ENCODE data around the gene CHCHD6.

CHCHD6 gene

DNA sequence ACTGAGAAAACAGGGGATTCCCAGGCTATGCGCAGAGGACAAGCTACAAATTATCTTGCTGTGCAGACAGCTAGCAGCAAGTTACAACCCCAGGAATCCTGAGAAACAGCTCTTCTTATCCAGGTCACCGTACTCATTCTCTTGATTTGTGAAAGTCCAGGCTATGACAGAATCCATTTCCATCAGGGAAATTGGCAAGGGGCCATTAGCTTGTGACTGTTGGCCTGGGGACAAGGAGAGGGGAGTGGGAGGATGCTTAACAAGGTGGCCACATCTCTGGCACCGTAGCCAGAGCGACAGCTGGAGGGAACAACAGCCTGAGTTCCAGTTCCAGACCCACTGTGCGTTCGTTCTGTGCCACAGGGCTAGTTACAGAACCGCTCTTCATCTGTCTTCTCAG is 233.9 kb downstream of the CHCHD6 start:
- Mint-ChIP-seq H3K4me1 (ENCODE audit: low read depth) (no peaks in the 10 kb centered on the region), H3K36me3 (ENCODE audit: low read depth) (peaks cover 2% of the 10 kb centered on the region), H3K9me3 (no peaks in the 10 kb centered on the region), H3K27me3 (no peaks in the 10 kb centered on the region), H3K4me3 (no peak overlapping the region), H3K27ac (no peak overlapping the region)
- DNase-seq, result no peak

DNA sequence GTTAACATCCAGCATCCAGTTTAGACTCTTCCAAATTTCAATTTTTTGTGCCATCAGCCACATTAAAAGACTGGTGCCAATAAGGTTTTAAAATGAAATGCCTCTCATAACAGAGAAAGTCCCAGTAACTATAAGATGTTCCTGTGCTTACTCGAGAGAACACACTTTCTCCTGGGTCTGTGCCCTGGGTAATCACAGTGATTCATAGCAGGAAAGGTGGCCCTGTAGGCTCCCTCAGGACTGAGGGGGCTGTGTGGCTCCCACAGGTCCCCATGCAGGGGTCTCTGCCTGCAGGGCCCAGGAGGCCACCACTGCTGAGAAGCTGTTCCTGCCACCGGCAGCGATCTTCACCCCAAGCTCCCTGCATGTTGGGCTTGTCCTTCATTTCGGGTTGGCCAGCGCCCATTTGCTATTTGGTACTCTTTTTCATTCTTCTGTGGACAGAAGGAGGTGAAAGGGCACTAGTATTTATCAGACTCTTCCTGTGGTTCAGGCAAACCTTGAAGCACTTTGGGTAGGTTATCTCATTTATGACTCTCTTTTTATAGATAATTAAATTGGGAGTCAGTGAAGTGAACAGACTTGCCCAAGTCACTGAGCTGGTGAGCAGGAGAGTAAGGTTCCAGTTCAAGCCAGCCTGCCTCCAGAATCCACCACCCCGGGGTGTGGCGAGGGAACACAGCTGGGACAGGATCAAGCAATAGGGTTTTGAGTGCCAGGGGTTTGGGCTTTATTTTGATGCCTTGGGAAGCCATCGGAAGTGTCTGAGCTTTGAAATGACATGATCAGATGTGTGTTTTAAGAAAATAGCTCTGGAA is 234.7 kb downstream of the CHCHD6 start:
- Mint-ChIP-seq H3K27me3 (no peaks in the 10 kb centered on the region), H3K4me1 (ENCODE audit: low read depth) (no peaks in the 10 kb centered on the region), H3K27ac (no peak overlapping the region), H3K9me3 (no peaks in the 10 kb centered on the region), H3K36me3 (ENCODE audit: low read depth) (peaks cover 2% of the 10 kb centered on the region), H3K4me3 (no peak overlapping the region)
- DNase-seq, result no peak

DNA sequence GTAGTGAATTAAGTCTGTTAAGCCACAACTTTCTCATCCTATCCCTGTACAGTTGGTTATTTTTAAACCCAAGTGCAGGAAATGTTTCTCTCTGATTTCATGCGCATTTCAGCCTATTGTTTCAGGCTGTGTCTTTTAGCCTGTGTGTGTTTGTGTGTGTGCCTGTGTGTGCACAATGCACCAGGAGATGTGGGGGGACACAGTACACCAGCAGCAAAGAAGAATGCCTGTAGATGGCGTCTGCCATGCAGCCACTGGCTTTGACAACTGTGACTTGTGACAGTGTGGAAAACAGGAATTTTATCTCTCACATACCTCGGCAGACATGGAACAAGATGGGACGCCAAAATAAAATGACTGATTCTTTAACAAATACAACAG is 235.3 kb downstream of the CHCHD6 start:
- no peak overlapping the region for H3K4me3 Mint-ChIP-seq
- H3K27ac Mint-ChIP-seq, result no peak overlapping the region
- no peaks in the 10 kb centered on the region for H3K4me1 Mint-ChIP-seq (ENCODE audit: low read depth)
- H3K36me3 Mint-ChIP-seq (ENCODE audit: low read depth), result peaks cover 2% of the 10 kb centered on the region
- no peak for DNase-seq
- no peaks in the 10 kb centered on the region for H3K27me3 Mint-ChIP-seq
- no peaks in the 10 kb centered on the region for H3K9me3 Mint-ChIP-seq

DNA sequence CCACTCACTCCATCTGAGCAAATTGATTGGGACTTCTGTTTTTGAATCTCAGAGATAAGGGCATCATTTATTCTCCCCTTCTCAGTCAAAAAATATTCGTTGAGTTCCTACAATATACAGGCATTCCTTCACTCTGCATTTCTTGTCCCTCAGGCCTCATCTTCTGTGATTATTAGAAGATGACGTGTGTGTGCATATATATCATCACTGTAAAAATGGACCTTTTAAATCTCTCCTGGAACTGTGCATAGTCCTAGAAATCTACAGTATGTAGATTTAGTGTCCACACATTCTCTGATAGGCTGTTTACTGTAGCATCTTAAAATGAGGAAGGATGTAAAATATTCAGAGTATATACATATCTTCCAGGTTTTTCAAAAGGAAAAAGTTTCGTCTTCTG is 235.7 kb downstream of the CHCHD6 start:
- Mint-ChIP-seq H3K4me1 (ENCODE audit: low read depth) (no peaks in the 10 kb centered on the region), H3K9me3 (no peaks in the 10 kb centered on the region), H3K27me3 (no peaks in the 10 kb centered on the region), H3K27ac (no peak overlapping the region), H3K36me3 (ENCODE audit: low read depth) (peaks cover 2% of the 10 kb centered on the region), H3K4me3 (no peak overlapping the region)
- no peak for DNase-seq

DNA sequence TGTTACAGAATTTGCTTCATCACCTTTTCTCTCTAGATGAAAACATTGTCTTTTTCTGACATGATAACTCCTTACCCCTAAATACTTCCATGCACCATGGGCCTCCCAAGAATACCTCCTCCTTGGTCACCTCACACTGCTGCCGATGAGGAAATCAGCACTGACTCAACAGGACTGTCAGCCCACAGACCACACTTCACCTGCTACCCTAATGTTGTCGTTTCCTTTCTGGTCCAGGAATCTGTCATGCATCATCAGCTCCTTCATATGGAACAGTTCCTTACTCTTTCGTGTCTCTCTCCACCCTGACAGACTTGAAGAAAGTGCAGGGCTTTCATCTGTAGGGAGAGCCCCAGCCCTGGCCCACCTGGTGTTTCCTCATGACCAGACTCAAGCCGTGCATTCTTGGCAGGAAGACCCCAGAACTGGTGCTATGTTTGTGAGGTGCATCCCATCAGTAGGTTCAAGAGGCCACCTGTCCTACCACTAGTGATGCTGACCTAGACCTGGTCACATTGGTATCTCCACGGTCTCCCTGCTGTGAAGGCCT is 237.8 kb downstream of the CHCHD6 start:
- no peaks in the 10 kb centered on the region for H3K27me3 Mint-ChIP-seq
- peaks cover 2% of the 10 kb centered on the region for H3K36me3 Mint-ChIP-seq (ENCODE audit: low read depth)
- no peak for DNase-seq
- no peak overlapping the region for H3K4me3 Mint-ChIP-seq
- H3K9me3 Mint-ChIP-seq, result no peaks in the 10 kb centered on the region
- H3K27ac Mint-ChIP-seq, result no peak overlapping the region
- H3K4me1 Mint-ChIP-seq (ENCODE audit: low read depth), result no peaks in the 10 kb centered on the region

DNA sequence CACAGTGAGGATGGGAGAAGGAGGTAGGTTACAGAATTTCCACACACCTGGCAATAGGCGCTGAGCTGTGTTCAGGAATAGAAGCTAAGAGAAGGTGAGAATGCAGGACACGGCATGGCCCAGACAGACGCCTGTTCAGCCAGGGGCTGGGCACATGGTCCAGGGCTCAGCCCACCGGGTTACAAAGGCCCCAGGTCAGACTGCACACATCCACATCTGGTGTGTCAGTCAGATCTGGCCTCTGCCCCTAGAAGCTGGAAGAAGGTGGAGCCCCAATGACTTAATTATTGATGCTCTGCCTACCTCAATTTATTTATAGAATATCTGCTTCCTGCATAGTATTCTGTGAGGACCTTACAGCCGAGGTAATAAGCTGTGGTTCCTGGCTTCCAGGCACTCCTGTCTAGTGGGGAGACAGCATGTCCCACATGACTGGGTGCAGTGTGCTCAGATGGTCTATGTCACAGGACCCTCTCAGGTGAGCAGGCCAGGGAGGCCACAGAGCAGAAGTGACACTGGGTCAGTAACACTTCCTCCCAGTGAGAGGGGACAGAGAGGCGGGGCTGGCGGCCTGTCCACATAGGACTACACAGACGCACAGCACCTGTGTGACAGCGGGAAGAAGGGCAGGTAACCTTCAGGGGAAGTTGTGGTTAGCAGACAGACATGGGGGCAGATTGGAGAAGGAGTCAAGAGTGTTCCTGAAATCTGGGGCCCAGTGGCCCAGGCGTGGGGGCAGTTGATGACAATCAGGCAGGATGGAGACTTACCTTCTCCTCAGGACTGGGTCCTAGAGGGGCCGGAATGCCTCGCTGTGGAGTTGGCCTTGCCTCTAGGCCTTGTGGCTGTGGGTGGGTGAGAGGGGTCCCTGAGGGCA is 240.3 kb downstream of the CHCHD6 start:
- Mint-ChIP-seq H3K4me1 (ENCODE audit: low read depth) (peaks cover 6% of the 10 kb centered on the region), H3K36me3 (ENCODE audit: low read depth) (peaks cover 18% of the 10 kb centered on the region), H3K9me3 (no peaks in the 10 kb centered on the region), H3K27me3 (no peaks in the 10 kb centered on the region), H3K4me3 (no peak overlapping the region), H3K27ac (no peak overlapping the region)
- no peak for DNase-seq

DNA sequence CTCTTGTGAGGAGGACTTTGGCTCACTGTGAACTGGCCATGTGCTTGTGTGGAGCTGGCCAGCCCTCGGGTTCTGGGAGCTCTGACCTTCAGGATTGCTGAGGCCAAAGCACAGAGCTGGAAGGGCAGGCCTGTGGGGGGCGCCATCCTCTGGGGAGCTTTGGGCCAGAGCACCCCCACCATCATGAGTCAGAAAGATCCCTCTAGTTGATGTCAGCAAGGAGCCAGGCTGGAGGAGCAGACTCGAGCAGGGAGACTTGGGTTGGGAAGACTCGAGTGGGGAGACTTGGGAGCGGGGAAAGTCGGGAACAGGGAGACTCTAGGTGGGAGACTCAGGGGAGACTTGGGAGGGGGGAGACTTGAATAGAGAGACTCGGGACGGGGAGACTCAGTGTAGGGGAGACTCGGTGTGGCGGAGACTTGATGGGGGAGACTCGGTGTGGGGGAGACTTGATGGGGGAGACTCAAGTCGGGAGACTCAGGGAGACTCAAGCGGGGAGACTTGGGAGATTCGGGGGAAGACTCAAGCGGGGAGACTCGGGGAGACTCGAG is 241.2 kb downstream of the CHCHD6 start:
- peaks cover 6% of the 10 kb centered on the region for H3K4me1 Mint-ChIP-seq (ENCODE audit: low read depth)
- no peak for DNase-seq
- H3K36me3 Mint-ChIP-seq (ENCODE audit: low read depth), result peaks cover 18% of the 10 kb centered on the region
- no peaks in the 10 kb centered on the region for H3K27me3 Mint-ChIP-seq
- H3K4me3 Mint-ChIP-seq, result no peak overlapping the region
- no peaks in the 10 kb centered on the region for H3K9me3 Mint-ChIP-seq
- H3K27ac Mint-ChIP-seq, result no peak overlapping the region

DNA sequence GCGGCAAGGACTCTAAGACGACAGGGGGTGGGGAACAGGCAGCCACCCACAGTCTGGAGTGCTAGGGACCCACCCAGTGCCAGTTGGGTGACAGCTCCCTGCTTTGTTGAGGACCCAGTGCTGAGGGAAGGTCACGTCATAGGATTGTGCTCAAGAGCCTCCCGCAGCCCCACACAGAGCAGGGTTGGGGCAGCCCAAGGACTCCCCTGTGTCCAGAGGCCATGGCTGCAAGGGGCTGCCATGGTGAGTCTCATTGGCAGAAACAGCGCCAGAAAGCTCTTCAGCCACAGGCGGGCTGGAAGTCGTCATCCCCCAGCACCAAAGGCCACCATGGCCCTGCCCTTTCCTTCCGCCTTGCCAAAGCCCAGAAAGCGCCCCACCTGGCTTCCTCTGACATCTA is 241.9 kb downstream of the CHCHD6 start:
- H3K36me3 Mint-ChIP-seq (ENCODE audit: low read depth), result peaks cover 18% of the 10 kb centered on the region
- no peak overlapping the region for H3K27ac Mint-ChIP-seq
- no peaks in the 10 kb centered on the region for H3K9me3 Mint-ChIP-seq
- H3K4me1 Mint-ChIP-seq (ENCODE audit: low read depth), result peaks cover 6% of the 10 kb centered on the region
- no peak for DNase-seq
- no peak overlapping the region for H3K4me3 Mint-ChIP-seq
- H3K27me3 Mint-ChIP-seq, result no peaks in the 10 kb centered on the region

DNA sequence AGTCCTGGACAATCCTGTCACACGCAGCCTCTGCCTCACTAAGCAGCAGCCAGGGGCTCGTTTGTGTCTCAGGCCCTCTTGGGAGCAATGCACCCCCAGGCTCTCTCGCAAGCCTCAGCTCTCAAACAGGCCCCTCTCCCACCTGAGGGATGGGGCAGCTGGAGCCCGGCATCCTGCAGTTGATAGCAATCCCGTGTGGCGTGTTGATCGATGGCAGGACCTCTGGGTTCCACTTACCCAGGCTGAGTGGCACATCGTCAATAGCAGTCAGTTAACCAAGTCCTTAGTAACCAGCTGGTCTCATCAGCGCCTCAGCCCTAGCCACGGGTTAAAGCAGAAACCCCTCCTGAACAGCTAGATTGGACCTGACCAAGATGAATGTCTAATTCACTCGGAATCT is 242.4 kb downstream of the CHCHD6 start:
- peaks cover 18% of the 10 kb centered on the region for H3K36me3 Mint-ChIP-seq (ENCODE audit: low read depth)
- no peaks in the 10 kb centered on the region for H3K27me3 Mint-ChIP-seq
- peaks cover 6% of the 10 kb centered on the region for H3K4me1 Mint-ChIP-seq (ENCODE audit: low read depth)
- no peaks in the 10 kb centered on the region for H3K9me3 Mint-ChIP-seq
- no peak overlapping the region for H3K4me3 Mint-ChIP-seq
- DNase-seq, result no peak
- H3K27ac Mint-ChIP-seq, result no peak overlapping the region

DNA sequence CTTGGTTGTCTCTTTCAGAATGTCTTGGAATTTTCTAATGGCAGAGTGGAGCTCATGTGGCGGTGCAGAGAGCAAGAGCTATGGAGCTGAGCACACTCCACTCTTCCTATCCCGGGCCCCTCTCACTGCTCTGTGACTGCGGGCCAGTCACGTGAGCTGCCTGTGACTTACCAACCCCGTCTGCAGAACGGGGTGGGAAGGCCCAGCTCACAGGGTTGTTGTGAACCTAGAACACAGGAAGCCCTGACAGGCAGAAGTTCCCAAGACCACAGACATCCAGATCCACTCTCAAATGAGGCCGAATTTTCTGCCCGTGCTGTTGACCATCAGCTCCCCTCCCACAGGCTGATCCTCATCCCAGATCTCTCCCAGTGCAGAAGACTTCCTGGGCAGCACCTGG is 243.4 kb downstream of the CHCHD6 start:
- H3K4me1 Mint-ChIP-seq (ENCODE audit: low read depth), result peaks cover 6% of the 10 kb centered on the region

DNA sequence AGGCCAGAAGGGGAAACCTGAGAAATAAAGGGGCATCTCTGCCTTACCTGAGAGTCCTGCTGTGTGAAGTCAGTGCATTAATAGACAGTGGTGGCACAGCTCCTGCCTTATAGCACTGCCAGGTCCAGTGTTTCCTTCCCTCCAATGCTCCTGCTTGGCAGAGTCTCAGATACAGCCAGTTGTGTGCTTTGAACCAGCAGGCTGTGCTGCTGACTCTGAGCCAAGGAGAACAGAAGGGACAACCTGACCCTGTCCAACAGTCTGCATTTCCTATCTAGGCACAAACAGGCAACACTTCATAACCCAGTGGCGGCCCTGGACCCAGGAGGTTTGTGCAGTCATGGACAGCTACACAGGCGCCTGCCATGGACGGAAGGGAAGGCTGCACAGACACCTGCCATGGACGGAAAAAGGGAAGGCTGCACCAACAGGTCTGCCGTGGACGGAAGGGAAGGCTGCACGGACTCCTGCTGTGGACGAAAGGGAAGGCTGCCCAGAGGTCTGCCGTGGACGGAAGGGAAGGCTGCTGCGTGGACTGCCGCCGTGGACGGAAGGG is 245.0 kb downstream of the CHCHD6 start:
- Mint-ChIP-seq H3K27me3 (no peaks in the 10 kb centered on the region), H3K9me3 (no peaks in the 10 kb centered on the region), H3K27ac (no peak overlapping the region), H3K4me1 (ENCODE audit: low read depth) (peaks cover 6% of the 10 kb centered on the region), H3K4me3 (no peak overlapping the region), H3K36me3 (ENCODE audit: low read depth) (peaks cover 15% of the 10 kb centered on the region)
- DNase-seq, result no peak

More for the DNA sequence above, 243.4 kb downstream of the CHCHD6 start:
- Mint-ChIP-seq H3K9me3 (no peaks in the 10 kb centered on the region), H3K27ac (no peak overlapping the region), H3K4me3 (no peak overlapping the region), H3K27me3 (no peaks in the 10 kb centered on the region), H3K36me3 (ENCODE audit: low read depth) (peaks cover 18% of the 10 kb centered on the region)
- DNase-seq, result no peak

DNA sequence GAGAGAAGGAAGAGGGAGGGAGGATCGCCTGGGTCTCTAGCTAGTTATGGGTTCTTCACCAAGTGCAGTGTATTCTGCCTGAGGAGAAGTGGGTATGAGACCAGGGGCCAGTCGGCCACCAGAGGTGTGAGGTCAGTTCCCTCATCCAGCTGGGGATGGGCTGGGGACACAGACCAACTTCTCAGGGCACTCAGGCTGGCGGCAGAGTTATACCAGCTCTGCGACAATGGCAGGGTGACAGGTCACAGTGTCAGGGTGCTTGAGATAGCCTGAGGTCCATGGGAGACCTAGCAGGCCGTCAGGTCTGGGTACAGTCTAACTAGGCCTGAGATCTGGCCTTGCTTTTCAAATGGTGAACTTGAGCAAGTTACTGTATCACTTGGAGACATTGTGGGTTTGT is 247.5 kb downstream of the CHCHD6 start:
- H3K36me3 Mint-ChIP-seq (ENCODE audit: low read depth), result peaks cover 15% of the 10 kb centered on the region
- H3K4me3 Mint-ChIP-seq, result no peak overlapping the region
- no peak for DNase-seq
- H3K27ac Mint-ChIP-seq, result no peak overlapping the region
- peaks cover 7% of the 10 kb centered on the region for H3K4me1 Mint-ChIP-seq (ENCODE audit: low read depth)
- H3K9me3 Mint-ChIP-seq, result no peaks in the 10 kb centered on the region
- H3K27me3 Mint-ChIP-seq, result no peaks in the 10 kb centered on the region

DNA sequence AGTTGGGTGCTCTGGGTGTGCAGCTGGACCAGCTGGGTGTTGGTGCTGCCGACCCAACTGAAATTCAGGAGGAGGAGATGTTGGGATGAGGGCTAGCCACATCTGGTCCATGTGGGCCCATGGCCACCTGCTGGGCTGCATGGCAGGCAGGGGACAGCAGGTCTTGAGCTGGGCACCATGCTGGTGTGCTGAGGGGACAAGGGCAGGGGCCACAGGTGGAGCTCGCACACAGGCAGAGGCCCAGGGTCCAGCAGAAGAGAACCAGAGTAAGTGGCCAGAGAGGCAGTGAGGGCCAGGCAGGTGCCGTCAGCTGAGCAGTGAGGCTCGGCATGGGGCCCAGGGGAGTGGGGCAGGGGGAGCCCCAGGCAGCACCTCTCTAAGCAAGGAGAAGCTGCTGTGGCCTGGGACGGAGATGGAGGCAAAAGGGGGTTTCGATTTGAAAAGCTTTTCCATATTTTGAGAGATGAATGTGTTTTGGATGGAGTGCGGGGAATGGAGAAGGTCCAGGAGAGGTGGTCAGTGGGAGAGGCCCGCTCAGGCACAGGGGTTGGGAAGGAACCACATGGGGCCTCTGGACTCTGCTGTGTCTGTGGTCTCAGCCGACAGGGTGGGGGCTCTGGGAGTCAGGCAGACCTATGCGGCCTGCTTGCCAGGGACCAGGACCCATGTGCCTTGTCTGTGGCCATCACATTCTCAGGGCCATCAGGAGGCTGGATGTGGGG is 248.4 kb downstream of the CHCHD6 start:
- Mint-ChIP-seq H3K4me3 (no peak overlapping the region), H3K27ac (no peak overlapping the region), H3K9me3 (no peaks in the 10 kb centered on the region), H3K4me1 (ENCODE audit: low read depth) (peaks cover 4% of the 10 kb centered on the region), H3K27me3 (no peaks in the 10 kb centered on the region), H3K36me3 (ENCODE audit: low read depth) (peaks cover 12% of the 10 kb centered on the region)
- DNase-seq, result no peak

Measured in activated T-cell treated with anti-CD3 and anti-CD28 coated beads, Interleukin-2, amount 50 U/mL, for 24 hours (primary cell).